Right hindlimb (tissue), 1 donor: Measurements from ENCODE around the gene PGAP6.

Experiments
- DNase-seq: peaks from one replicate; pipeline ENCODE4 v3.0.0-alpha.2; 2018

The PGAP6 gene

GRCh38 chr16:400061-400591 is 18.3 kb upstream of the PGAP6 start:
- DNase-seq: no peak

- no peak for DNase-seq
These were observed 17.7 kb upstream of the PGAP6 start for GRCh38 chr16:399340-400019.

- DNase-seq: no peak
These were observed 17.0 kb upstream of the PGAP6 start for GRCh38 chr16:398561-399339.

GRCh38 chr16:397736-398332 is 16.1 kb upstream of the PGAP6 start:
- peak; percentile 78 for DNase-seq

- no peak for DNase-seq
These were observed 15.4 kb upstream of the PGAP6 start, which contains the start of gene NME4 for GRCh38 chr16:397135-397661. NME4 (plus strand) TSS chr16:397199; CDS start chr16:397223, 24 bp downstream.

- DNase-seq: no peak
These were observed 14.8 kb upstream of the PGAP6 start for GRCh38 chr16:396605-397004.

GRCh38 chr16:396199-396598 is 14.4 kb upstream of the PGAP6 start:
- DNase-seq: no peak

- DNase-seq: peak; percentile 21
These were observed 10.8 kb upstream of the PGAP6 start for GRCh38 chr16:392450-393030.

GRCh38 chr16:391885-392335 is 10.1 kb upstream of the PGAP6 start:
- DNase-seq: peak; percentile 57

GRCh38 chr16:389352-389751 is 7.6 kb upstream of the PGAP6 start:
- peak; percentile 12 for DNase-seq

GRCh38 chr16:387761-388666 is 6.2 kb upstream of the PGAP6 start:
- DNase-seq: peak; percentile 24

GRCh38 chr16:386641-387156 is 4.9 kb upstream of the PGAP6 start:
- DNase-seq: peak; percentile 14

GRCh38 chr16:383326-384051 is 1.7 kb upstream of the PGAP6 start:
- DNase-seq: peak; percentile 25

GRCh38 chr16:381012-381788 is 578 bp downstream of the PGAP6 start:
- DNase-seq: peak; percentile 49

GRCh38 chr16:380762-381011 is 1.1 kb downstream of the PGAP6 start:
- no peak for DNase-seq

- peak; percentile 20 for DNase-seq
These were observed 1.6 kb downstream of the PGAP6 start for GRCh38 chr16:379961-380761.

- DNase-seq: peak; percentile 18
These were observed 2.4 kb downstream of the PGAP6 start for GRCh38 chr16:379183-379960.

GRCh38 chr16:378821-379182 is 3.0 kb downstream of the PGAP6 start:
- DNase-seq: no peak
